ENCODE measurements around the gene TMEM218.

DNA sequence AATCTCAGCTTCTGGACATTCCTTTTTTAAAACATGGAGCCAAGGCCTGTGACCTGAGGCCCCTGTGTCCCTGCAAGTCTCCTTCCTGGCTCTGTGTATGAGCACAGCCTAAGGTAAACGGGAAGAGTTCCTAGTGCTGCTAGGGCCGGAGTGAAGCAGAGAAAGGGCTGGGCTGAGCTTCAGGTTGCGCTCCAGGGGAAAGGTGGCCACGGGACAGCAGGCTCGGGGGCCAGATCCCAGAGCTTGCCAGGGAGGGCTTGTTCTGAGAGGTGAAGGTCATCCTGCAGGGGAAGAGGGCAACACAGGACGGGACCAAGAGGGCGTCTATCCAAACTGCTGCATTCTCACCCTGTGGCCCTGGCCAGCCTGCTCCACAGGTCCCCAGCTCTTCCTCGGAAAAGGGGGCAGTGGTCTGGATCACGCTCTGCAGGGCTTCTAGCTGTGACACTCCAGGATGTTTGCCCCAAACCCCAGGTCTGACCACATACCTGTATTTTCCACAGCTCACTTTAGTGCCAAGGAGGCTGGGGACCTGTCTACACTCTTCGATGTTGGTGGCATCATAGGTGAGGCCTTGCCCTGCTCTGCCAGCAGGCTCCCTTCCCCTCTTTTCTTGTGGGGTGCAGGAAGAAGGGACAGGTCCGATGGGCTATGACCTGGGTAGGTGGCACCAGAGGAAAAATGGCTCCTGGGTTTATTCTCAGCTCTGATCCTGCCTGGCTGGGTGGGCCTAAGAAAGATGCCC is 27.9 kb downstream of the TMEM218 start:
- TF ChIP-seq, protein P1, sequence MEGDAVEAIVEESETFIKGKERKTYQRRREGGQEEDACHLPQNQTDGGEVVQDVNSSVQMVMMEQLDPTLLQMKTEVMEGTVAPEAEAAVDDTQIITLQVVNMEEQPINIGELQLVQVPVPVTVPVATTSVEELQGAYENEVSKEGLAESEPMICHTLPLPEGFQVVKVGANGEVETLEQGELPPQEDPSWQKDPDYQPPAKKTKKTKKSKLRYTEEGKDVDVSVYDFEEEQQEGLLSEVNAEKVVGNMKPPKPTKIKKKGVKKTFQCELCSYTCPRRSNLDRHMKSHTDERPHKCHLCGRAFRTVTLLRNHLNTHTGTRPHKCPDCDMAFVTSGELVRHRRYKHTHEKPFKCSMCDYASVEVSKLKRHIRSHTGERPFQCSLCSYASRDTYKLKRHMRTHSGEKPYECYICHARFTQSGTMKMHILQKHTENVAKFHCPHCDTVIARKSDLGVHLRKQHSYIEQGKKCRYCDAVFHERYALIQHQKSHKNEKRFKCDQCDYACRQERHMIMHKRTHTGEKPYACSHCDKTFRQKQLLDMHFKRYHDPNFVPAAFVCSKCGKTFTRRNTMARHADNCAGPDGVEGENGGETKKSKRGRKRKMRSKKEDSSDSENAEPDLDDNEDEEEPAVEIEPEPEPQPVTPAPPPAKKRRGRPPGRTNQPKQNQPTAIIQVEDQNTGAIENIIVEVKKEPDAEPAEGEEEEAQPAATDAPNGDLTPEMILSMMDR (conservative IDR thresholded peaks at IDR 0.05) = no peak
- no peak for TF ChIP-seq EZH2 (IDR thresholded peaks at IDR 0.05; ENCODE audit: low read depth)

Data from PC-9 (cell line).